ENCODE results near the gene PLXNA1. TPM values are rescaled to one million over a fixed set of nuclear protein-coding genes. Genes with fewer than 3 reads are reported as not detected.

Gene PLXNA1
- total and polyA plus RNA-seq, 4 donors: 0.92 to 8.3 (median 4.4) TPM

GRCh38 chr3:126994661-126995245 is 11.8 kb downstream of the PLXNA1 start:
- no peak overlapping the region for H3K27ac ChIP-seq (ENCODE audit: low read depth in 1 of 2, low read length in 2 of 2)
- no peak for DNase-seq (ENCODE audit: low spot score)
- no peak overlapping the region for H3K9ac ChIP-seq (ENCODE audit: low read depth in 1 of 2, low read length in 2 of 2)

GRCh38 chr3:126995254-126995780 is 12.4 kb downstream of the PLXNA1 start:
- WGBS: 90% methylated on average over 12 of the region's 12 CpGs

More at GRCh38 chr3:126994661-126995245, 11.8 kb downstream of the PLXNA1 start:
- 82% methylated on average over 10 of the region's 10 CpGs for WGBS
- Histone ChIP-seq H3K27me3 (ENCODE audit: control insufficient read depth in 4 of 4, insufficient read depth in 4 of 4, low read length in 3 of 4) (no peaks in the 10 kb centered on the region), H3K4me1 (ENCODE audit: control insufficient read depth in 4 of 4, insufficient read depth in 4 of 4, low read length in 3 of 4) (no peaks in the 10 kb centered on the region), H3K4me3 (ENCODE audit: low read depth in 1 of 3, low read length in 3 of 3) (no peak overlapping the region), H3K36me3 (ENCODE audit: control insufficient read depth in 4 of 4, insufficient read depth in 3 of 4, low read depth in 1 of 4, low read length in 3 of 4) (peaks cover 0 to 4% (median 0%) of the 10 kb centered on the region in 4 donors), H3K9me3 (ENCODE audit: control insufficient read depth in 4 of 4, low read length in 3 of 4) (no peaks in the 10 kb centered on the region)
- TF ChIP-seq GABPA (IDR thresholded peaks at IDR 0.05 in 1 of 2, conservative IDR thresholded peaks at IDR 0.05 in 1 of 2): no peak
- no peak for TF ChIP-seq TAF1 (conservative IDR thresholded peaks at IDR 0.05)
- TF ChIP-seq ATF3 (IDR thresholded peaks at IDR 0.05): no peak
- TF ChIP-seq ZBTB33 (IDR thresholded peaks at IDR 0.05): no peak
- no peak for TF ChIP-seq SP1 (IDR thresholded peaks at IDR 0.05)
- TF ChIP-seq FOXA1 (IDR thresholded peaks at IDR 0.05): no peak
- no peak for TF ChIP-seq EGR1 (IDR thresholded peaks at IDR 0.05; ENCODE audit: low read depth in 2 of 2)
- TF ChIP-seq FOXA2 (IDR thresholded peaks at IDR 0.05): no peak
- TF ChIP-seq RAD21 (IDR thresholded peaks at IDR 0.05): no peak
- TF ChIP-seq JUND (IDR thresholded peaks at IDR 0.05): no peak
- TF ChIP-seq RXRA (IDR thresholded peaks at IDR 0.05): no peak
- TF ChIP-seq NR2F2 (IDR thresholded peaks at IDR 0.05): no peak
- no peak for TF ChIP-seq HNF4A (conservative IDR thresholded peaks at IDR 0.05)
- no peak for TF ChIP-seq HNF4G (IDR thresholded peaks at IDR 0.05)
- no peak for TF ChIP-seq MAX (IDR thresholded peaks at IDR 0.05)

More at GRCh38 chr3:126995254-126995780, 12.4 kb downstream of the PLXNA1 start:
- H3K9ac ChIP-seq (ENCODE audit: low read depth in 1 of 2, low read length in 2 of 2): no peak overlapping the region
- no peaks in the 10 kb centered on the region for H3K9me3 ChIP-seq (ENCODE audit: control insufficient read depth in 4 of 4, low read length in 3 of 4)
- TF ChIP-seq EGR1 (IDR thresholded peaks at IDR 0.05; ENCODE audit: low read depth in 2 of 2) (no peak), HNF4A (conservative IDR thresholded peaks at IDR 0.05) (no peak), CTCF (IDR thresholded peaks at IDR 0.05; ENCODE audit: low read depth, low read length, missing input control) (no peak), REST (IDR thresholded peaks at IDR 0.05) (no peak), YY1 (IDR thresholded peaks at IDR 0.05) (no peak), TAF1 (conservative IDR thresholded peaks at IDR 0.05) (no peak)
- no peaks in the 10 kb centered on the region for H3K27me3 ChIP-seq (ENCODE audit: control insufficient read depth in 4 of 4, insufficient read depth in 4 of 4, low read length in 3 of 4)
- H3K36me3 ChIP-seq (ENCODE audit: control insufficient read depth in 4 of 4, insufficient read depth in 3 of 4, low read depth in 1 of 4, low read length in 3 of 4): no peaks in the 10 kb centered on the region
- H3K4me3 ChIP-seq (ENCODE audit: low read depth in 1 of 3, low read length in 3 of 3): no peak overlapping the region
- no peak overlapping the region for H3K27ac ChIP-seq (ENCODE audit: low read depth in 1 of 2, low read length in 2 of 2)
- no peak for DNase-seq (ENCODE audit: low spot score)
- no peaks in the 10 kb centered on the region for H3K4me1 ChIP-seq (ENCODE audit: control insufficient read depth in 4 of 4, insufficient read depth in 4 of 4, low read length in 3 of 4)
